ENCODE data around the gene CDK8. TPM values are rescaled to one million over a fixed set of nuclear protein-coding genes. Genes with fewer than 3 reads are reported as not detected.

The CDK8 gene
- total and polyA plus RNA-seq, 10 of the 15 experiments (the other 5 are each of a cell fraction or from before 2014, with no cell fraction given) = 8.6 to 23.5 (median 12.5) TPM

- Histone ChIP-seq H3K9me3 (replicated peaks; ENCODE audit: control insufficient read depth, insufficient read depth, low read length) (peaks cover 3% of the 10 kb centered on the region; the same call in 2 of the 3 replicates), H3K4me1 (ENCODE audit: control insufficient read depth, insufficient read depth, low read length) (no peaks in the 10 kb centered on the region), H3K27ac (ENCODE audit: control insufficient read depth, insufficient read depth) (no peak overlapping the region), H3K4me2 (ENCODE audit: control insufficient read depth, insufficient read depth) (no peak overlapping the region), H3K79me2 (ENCODE audit: control insufficient read depth, insufficient read depth, low read length) (peaks cover 3% of the 10 kb centered on the region; the same call in 1 of the 2 replicates), H3K4me3 (no peak overlapping the region), H2AFZ (ENCODE audit: control insufficient read depth, low read depth, low read length) (no peak overlapping the region), H4K20me1 (ENCODE audit: control insufficient read depth, insufficient read depth) (no peaks in the 10 kb centered on the region), H3K9ac (ENCODE audit: control insufficient read depth, insufficient read depth, low read length) (no peak overlapping the region), H3K27me3 (replicated peaks in 1 of 2; ENCODE audit: control insufficient read depth in 2 of 2, insufficient read depth in 2 of 2, low read length in 1 of 2) (no peaks in the 10 kb centered on the region), H3K36me3 (ENCODE audit: control insufficient read depth in 2 of 2, insufficient read depth in 2 of 2, low read length in 1 of 2) (no peaks in the 10 kb centered on the region)
- BruUV-seq (replicated peaks) = no TSS peak
- 96% methylated on average over 6 of the region's 6 CpGs for WGBS (ENCODE audit: insufficient coverage, insufficient replicate concordance, low lambda C conversion rate, missing lambda C conversion rate)
- DNase-seq (ENCODE audit: low read depth, low spot score) = no peak
- RAD21 ChIA-PET (ENCODE audit: unreplicated experiment) = no interaction called here
- in situ Hi-C loops (cut with MboI) = no loop called here
- ATAC-seq = no peak
- TF ChIP-seq HDAC2 (IDR thresholded peaks at IDR 0.05) (no peak), FOXM1 (IDR thresholded peaks at IDR 0.05; ENCODE audit: low read depth, low read length) (no peak), ZBED1 (IDR thresholded peaks at IDR 0.05; ENCODE audit: borderline replicate concordance) (no peak), NR2C2 (IDR thresholded peaks at IDR 0.05; ENCODE audit: borderline replicate concordance, control insufficient read depth, insufficient read length, low read depth) (no peak), MYB (IDR thresholded peaks at IDR 0.05; ENCODE audit: borderline replicate concordance, low read depth, low read length) (no peak), POU2F2 (IDR thresholded peaks at IDR 0.05; ENCODE audit: borderline replicate concordance, low read depth, low read length) (no peak), ZBTB33 (IDR thresholded peaks at IDR 0.05) (no peak), ZBTB11 (CRISPR knock-in tag; IDR thresholded peaks at IDR 0.05) (no peak), POLR2A (IDR thresholded peaks at IDR 0.05; ENCODE audit: low read depth, low read length) (no peak), ETV6 (conservative IDR thresholded peaks at IDR 0.05 in 1 of 2, IDR thresholded peaks at IDR 0.05 in 1 of 2; ENCODE audit: borderline replicate concordance in 1 of 2, low read depth in 1 of 2) (no peak), SMAD1 (IDR thresholded peaks at IDR 0.05; ENCODE audit: low read depth, partially characterized antibody) (no peak), ZNF384 (IDR thresholded peaks at IDR 0.05; ENCODE audit: borderline replicate concordance, low read depth, low read length) (no peak), MTA3 (IDR thresholded peaks at IDR 0.05; ENCODE audit: borderline replicate concordance, low read length) (no peak), ESRRA (IDR thresholded peaks at IDR 0.05; ENCODE audit: low read length) (no peak)
- CTCF ChIA-PET = no interaction called here
- intact Hi-C loops (cut with micrococcal nuclease; ENCODE audit: unreplicated experiment) = no loop called here
- FAIRE-seq = no peak
- SMC1A ChIA-PET (ENCODE audit: uncharacterized antibody, unreplicated experiment) = interaction anchor here (1.0 kb wide), 1 partner anchor 9 kb away, joined by 3 read pairs; no protein-coding TSS in a partner anchor
- POLR2A ChIA-PET = no interaction called here
Observed at GRCh38 chr13:26308836-26309235, 54.9 kb downstream of the CDK8 start.

Measured in GM12878 (cell line).